SU-DHL-6 (cell line): ENCODE data around the gene CASP4.

ENCODE experiments used
- H2AFZ ChIP-seq: fragments of 200-600 bp; sonication (generic); 2 replicates; pipeline ENCODE4 v1.6.1; 2014; ENCODE audit warnings: low read depth, mild to moderate bottlenecking, moderate library complexity, mixed read lengths, antibody characterized with exemption, low read length; ENCODE audit not compliant: severe bottlenecking
- H3F3A ChIP-seq: fragments of 200-600 bp; shearing (Covaris generic); 2 replicates; pipeline ENCODE4 v1.6.0; 2016; ENCODE audit warnings: antibody characterized with exemption, mild to moderate bottlenecking; ENCODE audit not compliant: insufficient read depth
- H3K27ac ChIP-seq: fragments of 200-600 bp; sonication (generic); 2 replicates; pipeline ENCODE4 v1.5.1; 2016; ENCODE audit warnings: low read depth, mild to moderate bottlenecking, low read length, moderate library complexity, mixed read lengths
- H3K27me3 ChIP-seq: fragments of 200-600 bp; sonication (generic), shearing (Covaris generic); 2 replicates; pipeline ENCODE4 v1.6.0; 2014; ENCODE audit warnings: mild to moderate bottlenecking, low read length
- H3K36me3 ChIP-seq: fragments of 200-600 bp; sonication (generic); 2 replicates; pipeline ENCODE4 v1.6.1; 2014; ENCODE audit warnings: mild to moderate bottlenecking, low read length, mixed read lengths
- H3K4me2 ChIP-seq: fragments of 300-600, 200-600 bp; shearing (Covaris generic), sonication (generic); 2 replicates; pipeline ENCODE4 v1.6.0; 2014; ENCODE audit warnings: low read length, low read depth, mild to moderate bottlenecking; ENCODE audit not compliant: poor library complexity, severe bottlenecking
- H3K4me3 ChIP-seq: fragments of 200-600 bp; sonication (generic); 2 replicates; pipeline ENCODE4 v1.5.1; 2014; ENCODE audit warnings: antibody characterized with exemption, low read length, mild to moderate bottlenecking, mixed read lengths; ENCODE audit not compliant: insufficient read depth, poor library complexity, severe bottlenecking
- H3K79me2 ChIP-seq: fragments of 200-600 bp; sonication (generic); 2 replicates; pipeline ENCODE4 v1.6.1; 2014; ENCODE audit warnings: mild to moderate bottlenecking, low read length, moderate library complexity; ENCODE audit not compliant: insufficient read depth
- H3K9ac ChIP-seq: fragments of 200-600 bp; sonication (generic); 2 replicates; pipeline ENCODE4 v1.7.0; 2014; ENCODE audit warnings: mild to moderate bottlenecking, low read length
- H3K9me2 ChIP-seq: fragments of 200-600 bp; sonication (generic); replicated peaks from 2 replicates; pipeline ENCODE4 v1.6.1; 2014; ENCODE audit warnings: low read length; ENCODE audit not compliant: insufficient read depth
- H3K9me3 ChIP-seq: fragments of 200-600 bp; sonication (generic); 2 replicates; pipeline ENCODE4 v1.6.1; 2014; ENCODE audit warnings: low read length, mixed read lengths; ENCODE audit not compliant: insufficient read depth
- H4K20me1 ChIP-seq: fragments of 200-600 bp; sonication (generic); 2 replicates; pipeline ENCODE4 v1.6.1; 2014; ENCODE audit warnings: low read depth, mild to moderate bottlenecking, antibody characterized with exemption, low read length, moderate library complexity, mixed read lengths
- CTCF ChIP-seq: fragments of 200-600 bp; sonication (generic); IDR thresholded peaks from one replicate; pipeline ENCODE4 v1.5.1; 2017; ENCODE audit warnings: antibody characterized with exemption, mild to moderate bottlenecking, low read length, moderate library complexity; ENCODE audit not compliant: insufficient read depth, poor library complexity, severe bottlenecking
- EZH2phosphoT487 ChIP-seq: fragments of 200-600 bp; sonication (generic), shearing (Covaris generic); conservative IDR thresholded peaks from 2 replicates; pipeline ENCODE4 v1.6.1; 2018; ENCODE audit warnings: mild to moderate bottlenecking, antibody characterized with exemption, low read length, moderate library complexity, mixed read lengths

The CASP4 gene

GRCh38 chr11:104999721-105000120 is 31.3 kb upstream of the CASP4 start:
- Histone ChIP-seq H3K79me2 (no peaks in the 10 kb centered on the region), H3K9me3 (no peaks in the 10 kb centered on the region), H3K9me2 (no peaks in the 10 kb centered on the region), H3K36me3 (no peaks in the 10 kb centered on the region), H3K27ac (no peak overlapping the region), H3K4me2 (no peak overlapping the region), H4K20me1 (no peaks in the 10 kb centered on the region), H3K27me3 (no peaks in the 10 kb centered on the region), H3F3A (no peaks in the 10 kb centered on the region), H3K9ac (no peak overlapping the region), H2AFZ (no peak overlapping the region), H3K4me3 (no peak overlapping the region)
- TF ChIP-seq CTCF, result no peak
- TF ChIP-seq EZH2phosphoT487, result no peak

- no peaks in the 10 kb centered on the region for H3F3A ChIP-seq
- no peaks in the 10 kb centered on the region for H3K79me2 ChIP-seq
- H3K27me3 ChIP-seq, result no peaks in the 10 kb centered on the region
- H3K9me2 ChIP-seq, result no peaks in the 10 kb centered on the region
- H3K9me3 ChIP-seq, result no peaks in the 10 kb centered on the region
- TF ChIP-seq CTCF (no peak), EZH2phosphoT487 (no peak)
- no peak overlapping the region for H3K9ac ChIP-seq
- H3K4me2 ChIP-seq, result no peak overlapping the region
- H3K27ac ChIP-seq, result no peak overlapping the region
- H3K4me3 ChIP-seq, result no peak overlapping the region
- H3K36me3 ChIP-seq, result no peaks in the 10 kb centered on the region
- no peaks in the 10 kb centered on the region for H4K20me1 ChIP-seq
- H2AFZ ChIP-seq, result no peak overlapping the region
Measured at GRCh38 chr11:104997288-104997687, 28.9 kb upstream of the CASP4 start.

GRCh38 chr11:104995001-104995408 is 26.6 kb upstream of the CASP4 start:
- no peaks in the 10 kb centered on the region for H3F3A ChIP-seq
- no peaks in the 10 kb centered on the region for H4K20me1 ChIP-seq
- H2AFZ ChIP-seq, result no peak overlapping the region
- H3K27me3 ChIP-seq, result no peaks in the 10 kb centered on the region
- H3K9me2 ChIP-seq, result no peaks in the 10 kb centered on the region
- TF ChIP-seq EZH2phosphoT487, result no peak
- TF ChIP-seq CTCF, result no peak
- H3K9me3 ChIP-seq, result no peaks in the 10 kb centered on the region
- H3K9ac ChIP-seq, result no peak overlapping the region
- H3K36me3 ChIP-seq, result no peaks in the 10 kb centered on the region
- no peak overlapping the region for H3K4me2 ChIP-seq
- H3K4me3 ChIP-seq, result no peak overlapping the region
- no peak overlapping the region for H3K27ac ChIP-seq
- H3K79me2 ChIP-seq, result no peaks in the 10 kb centered on the region
